ENCODE results near the gene FRMD4A. TPM values are rescaled to one million over a fixed set of nuclear protein-coding genes. Genes with fewer than 3 reads are reported as not detected.

The FRMD4A gene
- total and polyA plus RNA-seq, 10 of the 15 experiments (the other 5 are each of a cell fraction or from before 2014, with no cell fraction given): 17.8 to 75.2 (median 39.1) TPM

DNA sequence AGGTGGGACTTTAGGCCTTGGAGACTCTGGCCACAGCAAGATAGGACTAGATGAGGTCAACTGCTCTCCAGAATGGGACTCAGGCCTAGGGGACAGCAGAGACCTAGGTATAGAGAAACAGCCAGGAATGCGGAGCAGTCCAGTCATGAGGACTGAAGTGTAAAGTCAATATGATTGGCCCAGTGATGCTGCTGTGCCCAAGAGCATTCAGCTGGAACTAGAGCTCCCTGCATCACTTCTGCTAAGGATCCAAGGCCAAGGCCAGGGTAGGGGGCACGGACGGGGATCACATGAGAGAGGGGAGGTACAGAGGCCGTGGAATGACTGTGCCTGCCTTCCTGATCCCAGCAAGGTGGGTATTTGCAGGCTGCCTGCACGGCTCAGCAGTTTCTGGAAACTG lies 237.9 kb downstream of the FRMD4A start:
- Histone ChIP-seq H3K9ac (ENCODE audit: control insufficient read depth, insufficient read depth, low read length) (no peak overlapping the region), H3K4me1 (ENCODE audit: control insufficient read depth, insufficient read depth, low read length) (no peaks in the 10 kb centered on the region), H3K9me3 (replicated peaks; ENCODE audit: control insufficient read depth, insufficient read depth, low read length) (no peaks in the 10 kb centered on the region), H3K4me2 (ENCODE audit: control insufficient read depth, insufficient read depth) (no peak overlapping the region), H3K4me3 (no peak overlapping the region), H4K20me1 (ENCODE audit: control insufficient read depth, insufficient read depth) (no peaks in the 10 kb centered on the region), H3K79me2 (ENCODE audit: control insufficient read depth, insufficient read depth, low read length) (no peaks in the 10 kb centered on the region), H2AFZ (ENCODE audit: control insufficient read depth, low read depth, low read length) (no peak overlapping the region), H3K27me3 (replicated peaks in 1 of 2; ENCODE audit: control insufficient read depth in 2 of 2, insufficient read depth in 2 of 2, low read length in 1 of 2) (no peaks in the 10 kb centered on the region), H3K36me3 (ENCODE audit: control insufficient read depth in 2 of 2, insufficient read depth in 2 of 2, low read length in 1 of 2) (no peaks in the 10 kb centered on the region), H3K27ac (ENCODE audit: control insufficient read depth, insufficient read depth) (no peak overlapping the region)
- RAD21 ChIA-PET (ENCODE audit: unreplicated experiment): interaction anchor here (2.0 kb wide), 1 partner anchor 306 kb away, joined by 6 read pairs; no protein-coding TSS in a partner anchor
- SMC1A ChIA-PET (ENCODE audit: uncharacterized antibody, unreplicated experiment): interaction anchor here (0.5 to 3.5 kb wide), 4 partner anchors 10 to 433 kb away, joined by 3 to 30 read pairs (median 6); no protein-coding TSS in a partner anchor
- intact Hi-C loops (cut with micrococcal nuclease; ENCODE audit: unreplicated experiment) (loop anchor here (2.0 to 5.0 kb wide), 2 partner anchors 85 to 308 kb away; no protein-coding TSS in a partner anchor), in situ Hi-C loops (cut with MboI) (loop anchor here (5.0 kb wide), 1 partner anchor 300 kb away; no protein-coding TSS in a partner anchor)
- CTCF ChIA-PET: interaction anchor here (0.6 to 3.0 kb wide), 4 partner anchors 306 to 931 kb away, joined by 3 to 20 read pairs (median 4); partner anchors contain the start of gene MCM10
- DNase-seq (ENCODE audit: low read depth, low spot score): no peak
- no peak for FAIRE-seq
- POLR2A ChIA-PET: no interaction called here
- no peak for ATAC-seq
- no TSS peak for BruUV-seq (replicated peaks)
- WGBS (ENCODE audit: insufficient coverage, insufficient replicate concordance, low lambda C conversion rate, missing lambda C conversion rate): 20% methylated on average over 5 of the region's 5 CpGs
- TF ChIP-seq, protein P1, sequence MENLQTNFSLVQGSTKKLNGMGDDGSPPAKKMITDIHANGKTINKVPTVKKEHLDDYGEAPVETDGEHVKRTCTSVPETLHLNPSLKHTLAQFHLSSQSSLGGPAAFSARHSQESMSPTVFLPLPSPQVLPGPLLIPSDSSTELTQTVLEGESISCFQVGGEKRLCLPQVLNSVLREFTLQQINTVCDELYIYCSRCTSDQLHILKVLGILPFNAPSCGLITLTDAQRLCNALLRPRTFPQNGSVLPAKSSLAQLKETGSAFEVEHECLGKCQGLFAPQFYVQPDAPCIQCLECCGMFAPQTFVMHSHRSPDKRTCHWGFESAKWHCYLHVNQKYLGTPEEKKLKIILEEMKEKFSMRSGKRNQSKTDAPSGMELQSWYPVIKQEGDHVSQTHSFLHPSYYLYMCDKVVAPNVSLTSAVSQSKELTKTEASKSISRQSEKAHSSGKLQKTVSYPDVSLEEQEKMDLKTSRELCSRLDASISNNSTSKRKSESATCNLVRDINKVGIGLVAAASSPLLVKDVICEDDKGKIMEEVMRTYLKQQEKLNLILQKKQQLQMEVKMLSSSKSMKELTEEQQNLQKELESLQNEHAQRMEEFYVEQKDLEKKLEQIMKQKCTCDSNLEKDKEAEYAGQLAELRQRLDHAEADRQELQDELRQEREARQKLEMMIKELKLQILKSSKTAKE (IDR thresholded peaks at IDR 0.05; ENCODE audit: low read depth, poor library complexity, severe bottlenecking): no peak
- TF ChIP-seq, protein P2, sequence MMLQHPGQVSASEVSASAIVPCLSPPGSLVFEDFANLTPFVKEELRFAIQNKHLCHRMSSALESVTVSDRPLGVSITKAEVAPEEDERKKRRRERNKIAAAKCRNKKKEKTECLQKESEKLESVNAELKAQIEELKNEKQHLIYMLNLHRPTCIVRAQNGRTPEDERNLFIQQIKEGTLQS (IDR thresholded peaks at IDR 0.05; ENCODE audit: borderline replicate concordance, extremely low read depth, low read depth, low read length): no peak
- no peak for TF ChIP-seq NR2C1 (IDR thresholded peaks at IDR 0.05)
- TF ChIP-seq, protein P3, sequence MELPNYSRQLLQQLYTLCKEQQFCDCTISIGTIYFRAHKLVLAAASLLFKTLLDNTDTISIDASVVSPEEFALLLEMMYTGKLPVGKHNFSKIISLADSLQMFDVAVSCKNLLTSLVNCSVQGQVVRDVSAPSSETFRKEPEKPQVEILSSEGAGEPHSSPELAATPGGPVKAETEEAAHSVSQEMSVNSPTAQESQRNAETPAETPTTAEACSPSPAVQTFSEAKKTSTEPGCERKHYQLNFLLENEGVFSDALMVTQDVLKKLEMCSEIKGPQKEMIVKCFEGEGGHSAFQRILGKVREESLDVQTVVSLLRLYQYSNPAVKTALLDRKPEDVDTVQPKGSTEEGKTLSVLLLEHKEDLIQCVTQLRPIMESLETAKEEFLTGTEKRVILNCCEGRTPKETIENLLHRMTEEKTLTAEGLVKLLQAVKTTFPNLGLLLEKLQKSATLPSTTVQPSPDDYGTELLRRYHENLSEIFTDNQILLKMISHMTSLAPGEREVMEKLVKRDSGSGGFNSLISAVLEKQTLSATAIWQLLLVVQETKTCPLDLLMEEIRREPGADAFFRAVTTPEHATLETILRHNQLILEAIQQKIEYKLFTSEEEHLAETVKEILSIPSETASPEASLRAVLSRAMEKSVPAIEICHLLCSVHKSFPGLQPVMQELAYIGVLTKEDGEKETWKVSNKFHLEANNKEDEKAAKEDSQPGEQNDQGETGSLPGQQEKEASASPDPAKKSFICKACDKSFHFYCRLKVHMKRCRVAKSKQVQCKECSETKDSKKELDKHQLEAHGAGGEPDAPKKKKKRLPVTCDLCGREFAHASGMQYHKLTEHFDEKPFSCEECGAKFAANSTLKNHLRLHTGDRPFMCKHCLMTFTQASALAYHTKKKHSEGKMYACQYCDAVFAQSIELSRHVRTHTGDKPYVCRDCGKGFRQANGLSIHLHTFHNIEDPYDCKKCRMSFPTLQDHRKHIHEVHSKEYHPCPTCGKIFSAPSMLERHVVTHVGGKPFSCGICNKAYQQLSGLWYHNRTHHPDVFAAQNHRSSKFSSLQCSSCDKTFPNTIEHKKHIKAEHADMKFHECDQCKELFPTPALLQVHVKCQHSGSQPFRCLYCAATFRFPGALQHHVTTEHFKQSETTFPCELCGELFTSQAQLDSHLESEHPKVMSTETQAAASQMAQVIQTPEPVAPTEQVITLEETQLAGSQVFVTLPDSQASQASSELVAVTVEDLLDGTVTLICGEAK (IDR thresholded peaks at IDR 0.05; ENCODE audit: borderline replicate concordance): no peak
- no peak for TF ChIP-seq ZSCAN29 (IDR thresholded peaks at IDR 0.05)
- no peak for TF ChIP-seq BACH1 (IDR thresholded peaks at IDR 0.05; ENCODE audit: borderline replicate concordance)
- no peak for TF ChIP-seq POU2F2 (IDR thresholded peaks at IDR 0.05; ENCODE audit: borderline replicate concordance, low read depth, low read length)
- no peak for TF ChIP-seq BMI1 (IDR thresholded peaks at IDR 0.05; ENCODE audit: borderline replicate concordance)
- TF ChIP-seq, protein P4, sequence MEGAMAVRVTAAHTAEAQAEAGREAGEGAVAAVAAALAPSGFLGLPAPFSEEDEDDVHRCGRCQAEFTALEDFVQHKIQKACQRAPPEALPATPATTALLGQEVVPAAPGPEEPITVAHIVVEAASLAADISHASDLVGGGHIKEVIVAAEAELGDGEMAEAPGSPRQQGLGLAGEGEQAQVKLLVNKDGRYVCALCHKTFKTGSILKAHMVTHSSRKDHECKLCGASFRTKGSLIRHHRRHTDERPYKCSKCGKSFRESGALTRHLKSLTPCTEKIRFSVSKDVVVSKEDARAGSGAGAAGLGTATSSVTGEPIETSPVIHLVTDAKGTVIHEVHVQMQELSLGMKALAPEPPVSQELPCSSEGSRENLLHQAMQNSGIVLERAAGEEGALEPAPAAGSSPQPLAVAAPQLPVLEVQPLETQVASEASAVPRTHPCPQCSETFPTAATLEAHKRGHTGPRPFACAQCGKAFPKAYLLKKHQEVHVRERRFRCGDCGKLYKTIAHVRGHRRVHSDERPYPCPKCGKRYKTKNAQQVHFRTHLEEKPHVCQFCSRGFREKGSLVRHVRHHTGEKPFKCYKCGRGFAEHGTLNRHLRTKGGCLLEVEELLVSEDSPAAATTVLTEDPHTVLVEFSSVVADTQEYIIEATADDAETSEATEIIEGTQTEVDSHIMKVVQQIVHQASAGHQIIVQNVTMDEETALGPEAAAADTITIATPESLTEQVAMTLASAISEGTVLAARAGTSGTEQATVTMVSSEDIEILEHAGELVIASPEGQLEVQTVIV (IDR thresholded peaks at IDR 0.05; ENCODE audit: borderline replicate concordance, partially characterized antibody): no peak
- TF ChIP-seq ASH2L (IDR thresholded peaks at IDR 0.05; ENCODE audit: borderline replicate concordance, low read depth): no peak
- TF ChIP-seq, protein P5, sequence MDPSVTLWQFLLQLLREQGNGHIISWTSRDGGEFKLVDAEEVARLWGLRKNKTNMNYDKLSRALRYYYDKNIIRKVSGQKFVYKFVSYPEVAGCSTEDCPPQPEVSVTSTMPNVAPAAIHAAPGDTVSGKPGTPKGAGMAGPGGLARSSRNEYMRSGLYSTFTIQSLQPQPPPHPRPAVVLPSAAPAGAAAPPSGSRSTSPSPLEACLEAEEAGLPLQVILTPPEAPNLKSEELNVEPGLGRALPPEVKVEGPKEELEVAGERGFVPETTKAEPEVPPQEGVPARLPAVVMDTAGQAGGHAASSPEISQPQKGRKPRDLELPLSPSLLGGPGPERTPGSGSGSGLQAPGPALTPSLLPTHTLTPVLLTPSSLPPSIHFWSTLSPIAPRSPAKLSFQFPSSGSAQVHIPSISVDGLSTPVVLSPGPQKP (IDR thresholded peaks at IDR 0.05; ENCODE audit: low read depth, low read length): no peak
- TF ChIP-seq KAT2A (conservative IDR thresholded peaks at IDR 0.05; ENCODE audit: control insufficient read depth, low read depth, low read length): no peak
- no peak for TF ChIP-seq RAD51 (IDR thresholded peaks at IDR 0.05)

Data from GM12878 (cell line).